AG09319 (cell line): ENCODE results near the gene BOLL.
"Not testable (repeated sequence)": the region's sequence is repeated elsewhere in the genome, so short reads cannot be mapped to it uniquely, and the experiment has no call there.

Source experiments
- DNase-seq: peaks from one replicate; pipeline ENCODE4 v3.0.0-alpha.2; 2010; ENCODE audit warnings: low read depth; ENCODE audit errors: extremely low read depth
- CTCF ChIP-seq: IDR thresholded peaks from 2 replicates; pipeline ENCODE4 v1.5.1; 2011; ENCODE audit warnings: low read depth, mild to moderate bottlenecking, inconsistent platforms, low read length, moderate library complexity

BOLL gene

GRCh38 chr2:197710424-197711042, 74.6 kb downstream of the BOLL start:
- no peak for DNase-seq
- no peak for TF ChIP-seq CTCF

GRCh38 chr2:197709140-197709539, 76.0 kb downstream of the BOLL start:
- not testable (repeated sequence) for DNase-seq

GRCh38 chr2:197708331-197708730, 76.8 kb downstream of the BOLL start:
- TF ChIP-seq CTCF, result no peak
- no peak for DNase-seq

- DNase-seq, result no peak
- peak; percentile 67 for TF ChIP-seq CTCF
Measured at GRCh38 chr2:197707316-197708213, 77.6 kb downstream of the BOLL start.

- no peak for TF ChIP-seq CTCF
- no peak for DNase-seq
Measured at GRCh38 chr2:197706839-197707207, 78.3 kb downstream of the BOLL start.

GRCh38 chr2:197705912-197706838, 78.9 kb downstream of the BOLL start:
- no peak for TF ChIP-seq CTCF
- DNase-seq, result no peak

GRCh38 chr2:197705121-197705911, 79.8 kb downstream of the BOLL start, which contains the start of gene MARS2:
MARS2 (plus strand) TSS chr2:197705369; CDS start chr2:197705406, 37 bp downstream.
- DNase-seq, result peak; percentile 82
- TF ChIP-seq CTCF, result no peak
